ENCODE results near the gene KIRREL3.

KIRREL3 gene

DNA sequence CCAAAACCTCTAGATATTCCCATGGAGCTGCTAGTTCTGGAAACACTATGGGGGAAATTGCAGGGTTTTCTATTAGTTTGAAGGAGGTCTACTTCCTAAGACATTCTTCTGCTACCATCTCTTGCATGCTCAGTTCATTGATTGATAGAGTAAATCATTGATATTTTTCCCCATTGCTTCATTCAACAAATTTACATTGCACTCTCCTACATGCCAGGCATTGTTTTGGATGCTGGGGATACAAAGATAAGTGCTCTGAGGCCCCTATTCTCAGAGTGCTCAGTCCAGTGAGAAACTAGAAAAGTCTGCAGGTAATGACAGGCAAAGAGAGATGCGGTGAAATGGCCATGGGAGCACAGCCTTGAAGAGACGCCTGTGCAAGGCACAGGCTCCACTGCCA lies 313.1 kb downstream of the KIRREL3 start:
- H3K36me3 ChIP-seq (ENCODE audit: insufficient read depth, low read length), result no peaks in the 10 kb centered on the region
- H3K9ac ChIP-seq (ENCODE audit: low read depth, low read length), result no peak overlapping the region
- no peaks in the 10 kb centered on the region for H3K9me3 ChIP-seq (ENCODE audit: control insufficient read depth, insufficient read depth, low read length)
- 0 out of 2 replicates have a peak, but pooled peaks cover 3% of the 10 kb centered on the region for H3K4me1 ChIP-seq (ENCODE audit: insufficient read depth, low read length)

- H3K36me3 ChIP-seq (ENCODE audit: insufficient read depth, low read length), result no peaks in the 10 kb centered on the region
- no peaks in the 10 kb centered on the region for H3K9me3 ChIP-seq (ENCODE audit: control insufficient read depth, insufficient read depth, low read length)
- no peak overlapping the region for H3K9ac ChIP-seq (ENCODE audit: low read depth, low read length)
- 0 out of 2 replicates have a peak, but pooled peaks cover 3% of the 10 kb centered on the region for H3K4me1 ChIP-seq (ENCODE audit: insufficient read depth, low read length)
These were observed 313.6 kb downstream of the KIRREL3 start for GRCh38 chr11:126686938-126687337.

- Histone ChIP-seq H3K4me1 (ENCODE audit: insufficient read depth, low read length) (0 out of 2 replicates have a peak, but pooled peaks cover 6% of the 10 kb centered on the region), H3K9me3 (ENCODE audit: control insufficient read depth, insufficient read depth, low read length) (no peaks in the 10 kb centered on the region), H3K36me3 (ENCODE audit: insufficient read depth, low read length) (no peaks in the 10 kb centered on the region; the same call in 1 of the 2 replicates), H3K9ac (ENCODE audit: low read depth, low read length) (no peak overlapping the region)
These were observed 316.5 kb downstream of the KIRREL3 start for GRCh38 chr11:126683766-126684728.

DNA sequence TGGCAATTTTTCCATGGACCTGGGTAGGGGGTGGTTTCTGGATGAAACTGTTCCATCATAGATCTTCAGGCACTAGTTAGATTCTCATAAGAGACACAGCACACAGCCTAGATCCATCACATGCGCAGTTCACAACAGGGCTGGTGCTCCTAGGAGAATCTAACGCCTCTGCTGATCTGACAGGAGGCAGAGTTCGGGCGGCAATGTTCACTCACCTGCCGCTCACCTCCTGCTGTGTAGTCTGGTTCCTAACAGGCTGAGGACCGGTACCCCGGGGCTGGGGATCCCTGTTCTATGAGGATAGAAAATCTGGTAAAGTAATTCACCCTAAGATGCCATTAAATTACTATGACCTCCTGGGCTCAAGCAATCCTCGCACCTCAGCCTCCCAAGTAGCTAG lies 318.0 kb downstream of the KIRREL3 start:
- H3K4me1 ChIP-seq (ENCODE audit: insufficient read depth, low read length), result 0 out of 2 replicates have a peak, but pooled peaks cover 6% of the 10 kb centered on the region
- no peaks in the 10 kb centered on the region; the same call in 1 of the 2 replicates for H3K36me3 ChIP-seq (ENCODE audit: insufficient read depth, low read length)
- H3K9me3 ChIP-seq (ENCODE audit: control insufficient read depth, insufficient read depth, low read length), result no peaks in the 10 kb centered on the region
- H3K9ac ChIP-seq (ENCODE audit: low read depth, low read length), result no peak overlapping the region

DNA sequence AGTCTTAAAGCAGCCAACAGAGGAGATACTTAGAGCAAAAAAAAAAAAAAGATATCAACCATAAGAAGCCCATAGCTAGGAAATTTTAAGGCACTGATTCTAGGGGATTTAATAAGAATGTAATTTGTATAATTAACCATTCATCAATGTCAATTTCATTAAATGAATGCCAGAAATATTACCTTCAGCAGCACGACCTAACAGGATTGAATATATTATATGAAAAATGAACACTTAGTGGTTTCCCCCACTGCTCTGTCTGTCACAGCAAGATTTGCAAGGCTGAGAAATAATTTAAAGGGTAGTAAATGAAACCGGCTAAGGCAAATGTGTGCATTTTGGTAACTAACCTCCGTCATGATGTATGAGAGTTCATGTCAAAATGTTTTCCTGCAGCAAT lies 319.9 kb downstream of the KIRREL3 start:
- Histone ChIP-seq H3K9me3 (ENCODE audit: control insufficient read depth, insufficient read depth, low read length) (no peaks in the 10 kb centered on the region), H3K4me1 (ENCODE audit: insufficient read depth, low read length) (0 out of 2 replicates have a peak, but pooled peaks cover 3% of the 10 kb centered on the region), H3K9ac (ENCODE audit: low read depth, low read length) (no peak overlapping the region), H3K36me3 (ENCODE audit: insufficient read depth, low read length) (no peaks in the 10 kb centered on the region; the same call in 1 of the 2 replicates)

- no peaks in the 10 kb centered on the region for H3K9me3 ChIP-seq (ENCODE audit: control insufficient read depth, insufficient read depth, low read length)
- 0 out of 2 replicates have a peak, but pooled peaks cover 3% of the 10 kb centered on the region for H3K4me1 ChIP-seq (ENCODE audit: insufficient read depth, low read length)
- no peak overlapping the region for H3K9ac ChIP-seq (ENCODE audit: low read depth, low read length)
- H3K36me3 ChIP-seq (ENCODE audit: insufficient read depth, low read length), result no peaks in the 10 kb centered on the region; the same call in 1 of the 2 replicates
These were observed 320.4 kb downstream of the KIRREL3 start for GRCh38 chr11:126680131-126680530.

- no peak overlapping the region for H3K9ac ChIP-seq (ENCODE audit: low read depth, low read length)
- 0 out of 2 replicates have a peak, but pooled peaks cover 3% of the 10 kb centered on the region for H3K4me1 ChIP-seq (ENCODE audit: insufficient read depth, low read length)
- no peaks in the 10 kb centered on the region for H3K9me3 ChIP-seq (ENCODE audit: control insufficient read depth, insufficient read depth, low read length)
- no peaks in the 10 kb centered on the region; the same call in 1 of the 2 replicates for H3K36me3 ChIP-seq (ENCODE audit: insufficient read depth, low read length)
These were observed 321.5 kb downstream of the KIRREL3 start for GRCh38 chr11:126679033-126679432.

- 0 out of 2 replicates have a peak, but pooled peaks cover 3% of the 10 kb centered on the region for H3K4me1 ChIP-seq (ENCODE audit: insufficient read depth, low read length)
- no peak overlapping the region for H3K9ac ChIP-seq (ENCODE audit: low read depth, low read length)
- no peaks in the 10 kb centered on the region for H3K9me3 ChIP-seq (ENCODE audit: control insufficient read depth, insufficient read depth, low read length)
- no peaks in the 10 kb centered on the region; the same call in 1 of the 2 replicates for H3K36me3 ChIP-seq (ENCODE audit: insufficient read depth, low read length)
These were observed 324.0 kb downstream of the KIRREL3 start for GRCh38 chr11:126676536-126676935.

GRCh38 chr11:126673319-126673718 lies 327.3 kb downstream of the KIRREL3 start:
- H3K9me3 ChIP-seq (ENCODE audit: control insufficient read depth, insufficient read depth, low read length), result no peaks in the 10 kb centered on the region
- H3K4me1 ChIP-seq (ENCODE audit: insufficient read depth, low read length), result no peaks in the 10 kb centered on the region
- H3K9ac ChIP-seq (ENCODE audit: low read depth, low read length), result no peak overlapping the region
- H3K36me3 ChIP-seq (ENCODE audit: insufficient read depth, low read length), result no peaks in the 10 kb centered on the region

DNA sequence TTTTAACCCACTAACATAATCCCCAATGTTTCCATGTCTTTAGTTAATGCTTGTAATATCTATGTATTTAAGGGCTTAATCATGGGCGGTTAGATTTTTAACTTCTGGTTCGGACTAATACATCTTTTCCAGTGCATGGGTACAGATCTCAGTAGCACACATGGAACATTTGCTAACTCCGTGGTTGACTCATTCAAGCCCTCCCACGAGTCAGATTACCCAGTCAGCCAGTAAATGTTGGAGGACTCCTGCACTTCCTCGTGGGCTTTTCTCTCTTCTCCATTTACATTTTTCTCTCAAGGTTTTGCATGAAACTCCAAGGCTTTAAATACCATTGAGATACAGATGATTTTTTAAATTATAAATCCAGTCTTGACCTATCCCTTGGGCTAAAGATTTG lies 331.2 kb downstream of the KIRREL3 start:
- Histone ChIP-seq H3K9ac (ENCODE audit: low read depth, low read length) (no peak overlapping the region), H3K4me1 (ENCODE audit: insufficient read depth, low read length) (no peaks in the 10 kb centered on the region), H3K36me3 (ENCODE audit: insufficient read depth, low read length) (no peaks in the 10 kb centered on the region), H3K9me3 (ENCODE audit: control insufficient read depth, insufficient read depth, low read length) (no peaks in the 10 kb centered on the region)

DNA sequence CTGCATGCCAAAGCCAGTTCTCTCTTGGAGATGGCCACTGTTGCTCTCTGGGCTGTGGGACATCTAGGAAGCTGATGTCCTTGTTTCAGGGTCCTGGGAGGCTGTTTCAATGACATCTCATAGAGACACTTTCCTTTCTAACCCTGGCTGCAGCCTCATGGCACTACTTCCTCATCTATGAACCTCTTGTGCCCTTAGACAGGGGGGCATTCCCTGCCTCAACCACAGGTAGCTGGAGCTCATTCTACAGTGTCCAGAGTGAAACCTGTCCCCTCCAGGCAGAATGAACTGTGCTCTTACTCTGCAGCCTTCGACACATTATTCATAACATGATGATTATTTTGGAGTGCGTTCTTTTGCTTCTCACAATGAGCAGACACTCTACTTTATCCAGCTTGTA lies 335.9 kb downstream of the KIRREL3 start:
- no peaks in the 10 kb centered on the region for H3K4me1 ChIP-seq (ENCODE audit: insufficient read depth, low read length)
- no peaks in the 10 kb centered on the region for H3K36me3 ChIP-seq (ENCODE audit: insufficient read depth, low read length)
- no peak overlapping the region for H3K9ac ChIP-seq (ENCODE audit: low read depth, low read length)
- no peaks in the 10 kb centered on the region for H3K9me3 ChIP-seq (ENCODE audit: control insufficient read depth, insufficient read depth, low read length)

- H3K36me3 ChIP-seq (ENCODE audit: insufficient read depth, low read length), result no peaks in the 10 kb centered on the region
- H3K4me1 ChIP-seq (ENCODE audit: insufficient read depth, low read length), result no peaks in the 10 kb centered on the region
- H3K9ac ChIP-seq (ENCODE audit: low read depth, low read length), result no peak overlapping the region
- H3K9me3 ChIP-seq (ENCODE audit: control insufficient read depth, insufficient read depth, low read length), result no peaks in the 10 kb centered on the region
These were observed 336.6 kb downstream of the KIRREL3 start for GRCh38 chr11:126663749-126664592.

- Histone ChIP-seq H3K9ac (ENCODE audit: low read depth, low read length) (no peak overlapping the region), H3K36me3 (ENCODE audit: insufficient read depth, low read length) (no peaks in the 10 kb centered on the region), H3K9me3 (ENCODE audit: control insufficient read depth, insufficient read depth, low read length) (no peaks in the 10 kb centered on the region), H3K4me1 (ENCODE audit: insufficient read depth, low read length) (no peaks in the 10 kb centered on the region)
These were observed 338.4 kb downstream of the KIRREL3 start for GRCh38 chr11:126662035-126662790.
